Measurements from ENCODE around the gene MEX3C.

The MEX3C gene

GRCh38 chr18:51192026-51192425 is 5.5 kb downstream of the MEX3C start:
- DNase-seq (ENCODE audit: low read depth), result no peak
- H3K4me3 ChIP-seq (ENCODE audit: low read length), result no peak overlapping the region
- TF ChIP-seq CTCF (IDR thresholded peaks at IDR 0.05; ENCODE audit: insufficient read depth, low read depth, low read length, missing control alignments), result no peak

GRCh38 chr18:51191128-51191717 is 6.3 kb downstream of the MEX3C start:
- no peak overlapping the region for H3K4me3 ChIP-seq (ENCODE audit: low read length)
- DNase-seq (ENCODE audit: low read depth), result no peak
- no peak for TF ChIP-seq CTCF (IDR thresholded peaks at IDR 0.05; ENCODE audit: insufficient read depth, low read depth, low read length, missing control alignments)

DNA sequence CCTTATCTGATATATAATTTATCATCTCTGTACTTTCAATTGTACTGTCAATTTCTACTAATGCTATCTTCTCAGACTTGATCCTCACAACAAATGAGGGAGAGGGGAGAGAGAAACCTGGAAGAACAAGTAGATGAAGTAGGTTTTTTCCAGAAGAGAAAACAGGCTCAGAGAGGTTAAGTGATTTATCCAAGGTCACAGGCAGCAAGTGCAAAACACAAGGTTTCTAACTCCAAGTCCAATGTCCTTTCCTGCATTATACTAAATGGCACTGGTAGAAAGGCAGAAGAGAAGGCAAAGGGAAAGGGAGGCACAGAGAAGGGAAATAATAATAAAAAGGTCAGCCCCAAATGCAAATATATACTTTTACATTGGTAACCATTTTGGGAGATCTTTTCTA is 7.5 kb downstream of the MEX3C start:
- no peak for TF ChIP-seq CTCF (IDR thresholded peaks at IDR 0.05; ENCODE audit: insufficient read depth, low read depth, low read length, missing control alignments)
- DNase-seq (ENCODE audit: low read depth), result no peak
- H3K4me3 ChIP-seq (ENCODE audit: low read length), result no peak overlapping the region

GRCh38 chr18:51188024-51188701 is 9.3 kb downstream of the MEX3C start:
- TF ChIP-seq CTCF (IDR thresholded peaks at IDR 0.05; ENCODE audit: insufficient read depth, low read depth, low read length, missing control alignments), result no peak
- peak; percentile 35 for DNase-seq (ENCODE audit: low read depth)
- no peak overlapping the region for H3K4me3 ChIP-seq (ENCODE audit: low read length)

DNA sequence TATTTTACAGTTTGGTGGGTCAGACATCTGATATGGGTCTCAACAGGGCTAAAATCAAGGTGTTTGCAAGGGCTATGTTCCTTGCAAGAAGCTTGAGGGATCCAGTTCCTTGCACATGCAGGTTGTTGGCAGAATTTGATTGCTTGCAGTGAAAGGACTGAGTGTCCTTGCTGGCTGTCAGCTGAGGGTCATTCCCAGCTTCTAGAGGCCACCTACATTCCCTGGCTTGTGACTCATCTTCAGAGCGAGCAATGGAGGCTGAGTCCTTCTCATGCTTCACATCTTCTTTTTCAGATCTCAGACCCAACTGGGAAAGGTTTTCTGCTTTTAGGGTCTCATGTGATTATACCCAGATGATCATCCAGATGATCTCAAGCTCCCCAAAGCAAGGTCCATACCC is 12.4 kb downstream of the MEX3C start:
- H3K4me3 ChIP-seq (ENCODE audit: low read length), result no peak overlapping the region
- DNase-seq (ENCODE audit: low read depth), result no peak
- no peak for TF ChIP-seq CTCF (IDR thresholded peaks at IDR 0.05; ENCODE audit: insufficient read depth, low read depth, low read length, missing control alignments)

DNA sequence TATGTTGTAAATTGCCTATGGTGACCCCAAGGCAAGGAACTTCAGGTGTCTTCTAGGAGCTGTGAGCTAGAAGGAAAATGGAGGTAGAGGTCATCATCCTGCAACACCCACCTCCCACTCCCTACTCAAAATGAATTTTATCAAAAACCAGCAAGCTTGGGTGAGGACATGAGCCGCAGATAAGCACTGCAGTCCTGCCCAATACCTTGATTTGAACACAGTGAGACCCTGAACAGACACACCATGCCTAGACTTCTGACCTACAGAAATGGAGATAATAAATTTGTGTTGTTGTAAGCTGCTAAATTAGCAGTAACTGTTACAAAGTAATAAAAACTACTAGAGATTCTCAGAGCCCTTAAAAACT is 13.4 kb downstream of the MEX3C start:
- no peak overlapping the region for H3K4me3 ChIP-seq (ENCODE audit: low read length)
- no peak for DNase-seq (ENCODE audit: low read depth)
- no peak for TF ChIP-seq CTCF (IDR thresholded peaks at IDR 0.05; ENCODE audit: insufficient read depth, low read depth, low read length, missing control alignments)

Data from epithelial cell of esophagus (primary cell).